Esophagus muscularis mucosa (tissue), 4 donors: ENCODE data around the gene SATB1. TPM values are rescaled to one million over a fixed set of nuclear protein-coding genes. Genes with fewer than 3 reads are reported as not detected.
"Not testable (repeated sequence)": the region's sequence is repeated elsewhere in the genome, so short reads cannot be mapped to it uniquely, and the experiment has no call there.

Experiments
- DNase-seq: peaks from one replicate; pipeline ENCODE4 v3.0.0-alpha.2; 2017; ENCODE audit errors: extremely low spot score
- H3K27ac ChIP-seq, 4 donors: fragments of 200-600 bp; sonication (generic); replicated peaks in 1 of 4; 1 replicate in 3 of 4; 2 replicates in 1 of 4; pipeline ENCODE4 v1.5.1; 2016 to 2019; ENCODE audit warnings: mild to moderate bottlenecking in 1 of 4
- H3K27me3 ChIP-seq, 4 donors: fragments of 200-600 bp; sonication (generic); one replicate each; pipeline versions ENCODE4 v1.5.1 to v1.6.0; 2016 to 2019
- H3K36me3 ChIP-seq, 4 donors: fragments of 200-600 bp; sonication (generic); one replicate each; pipeline ENCODE4 v1.5.1; 2016 to 2019
- H3K4me1 ChIP-seq, 4 donors: fragments of 200-600 bp; sonication (generic); one replicate each; pipeline ENCODE4 v1.5.1; 2016 to 2019
- H3K4me3 ChIP-seq, 4 donors: fragments of 200-600 bp; sonication (generic); 1 replicate in 2 of 4; 2 replicates in 2 of 4; pipeline ENCODE4 v1.5.1; 2016 to 2019; ENCODE audit warnings: mild to moderate bottlenecking in 4 of 4, moderate library complexity in 1 of 4
- H3K9me3 ChIP-seq, 4 donors: fragments of 200-600 bp; sonication (generic); 1 replicate in 3 of 4; 2 replicates in 1 of 4; pipeline ENCODE4 v1.5.1; 2016 to 2019
- CTCF ChIP-seq, 3 experiments: fragments of 200-600 bp in 2 of 3; fragments of 450-650 bp in 1 of 3; sonication (generic) in 2 of 3; IDR thresholded peaks; one replicate each; pipeline ENCODE4 v1.5.1; 2017 to 2019; ENCODE audit warnings: antibody characterized with exemption in 3 of 3, mild to moderate bottlenecking in 2 of 3, moderate library complexity in 1 of 3
- EP300 ChIP-seq: sonication (generic); formaldehyde crosslinking; IDR thresholded peaks from one replicate; pipeline ENCODE4 v1.6.1; 2017; ENCODE audit warnings: antibody characterized with exemption
- POLR2A ChIP-seq: fragments of 450-650 bp; IDR thresholded peaks from one replicate; pipeline ENCODE4 v1.6.1; 2017; ENCODE audit warnings: antibody characterized with exemption, moderate library complexity, mild to moderate bottlenecking, low read depth
- POLR2AphosphoS5 ChIP-seq, 2 donors: sonication (generic); formaldehyde crosslinking; IDR thresholded peaks; one replicate each; pipeline ENCODE4 v1.6.1; 2017; ENCODE audit warnings: antibody characterized with exemption in 2 of 2
- WGBS: methylation state at CpG from one replicate; pipeline ENCODE4 v1.1.5; 2018; 5-methylcytosine and 5-hydroxymethylcytosine counted together
- intact Hi-C: fragments of 100-400 bp; cut with DNase I; formaldehyde crosslinking; loops from one replicate; pipeline ENCODE4 v1.15.1; 2023
- total RNA-seq, 4 donors: library from RNA; depleted of rRNA; stranded (reverse); fragments of >200 nt; gene quantifications; one replicate each; pipeline versions ENCODE4 v1.1.0 to v1.2.1, GENCODE V29; 2016

SATB1 gene
- total RNA-seq, 4 donors from 2014 or later: 38.1 to 87.4 (median 57.1) TPM

- H3K9me3 ChIP-seq: no peaks in the 10 kb centered on the region
- H3K27me3 ChIP-seq: no peaks in the 10 kb centered on the region
- DNase-seq: no peak
- H3K27ac ChIP-seq: no peak overlapping the region
- TF ChIP-seq POLR2AphosphoS5 (IDR thresholded peaks at IDR 0.05): no peak
- no peak for TF ChIP-seq EP300
- no peak for TF ChIP-seq CTCF (IDR thresholded peaks at IDR 0.05)
- TF ChIP-seq POLR2A: no peak
- no peaks in the 10 kb centered on the region for H3K36me3 ChIP-seq
- no peak overlapping the region for H3K4me3 ChIP-seq
- H3K4me1 ChIP-seq: no peaks in the 10 kb centered on the region
- intact Hi-C loops: no loop called here
Observed at GRCh38 chr3:18334837-18335601, 90.1 kb downstream of the SATB1 start.

GRCh38 chr3:18330772-18331441, 94.2 kb downstream of the SATB1 start:
- H3K27me3 ChIP-seq, DNase-seq, H3K4me3 ChIP-seq, H3K36me3 ChIP-seq, H3K27ac ChIP-seq, intact Hi-C loops, H3K9me3 ChIP-seq, H3K4me1 ChIP-seq: not testable (repeated sequence)
- WGBS: 70% methylated on average over 18 of the region's 25 CpGs

DNA sequence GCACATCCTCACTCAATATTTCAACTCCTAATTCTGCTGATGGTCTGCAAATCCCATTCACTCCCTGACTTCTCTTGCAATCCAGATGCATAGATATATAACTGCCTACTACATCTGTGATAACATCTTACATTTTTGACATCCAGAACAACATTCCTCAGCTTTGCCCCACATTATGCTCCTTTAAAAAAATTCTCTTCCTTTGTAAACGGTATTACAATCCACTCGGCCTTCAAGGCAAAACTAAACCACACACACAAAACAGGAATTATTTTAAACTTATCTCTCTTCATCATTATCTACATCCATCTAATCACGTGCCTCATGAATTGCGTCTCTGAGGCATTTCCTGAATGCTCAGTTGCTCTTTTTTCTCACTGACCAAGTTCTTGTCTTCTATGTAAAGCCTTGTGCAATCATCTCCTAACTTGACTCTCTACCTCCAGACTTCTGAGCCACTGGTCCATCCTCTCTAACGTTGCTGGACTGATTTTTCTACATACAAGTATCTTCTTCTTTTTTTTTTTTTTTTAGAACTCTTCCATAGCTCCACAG, 117.0 kb downstream of the SATB1 start:
- Histone ChIP-seq H3K4me3 (no peak overlapping the region), H3K4me1 (no peaks in the 10 kb centered on the region), H3K27ac (no peak overlapping the region), H3K27me3 (no peaks in the 10 kb centered on the region), H3K36me3 (no peaks in the 10 kb centered on the region), H3K9me3 (no peaks in the 10 kb centered on the region)
- no peak for DNase-seq
- intact Hi-C loops: no loop called here
- TF ChIP-seq EP300 (no peak), POLR2AphosphoS5 (IDR thresholded peaks at IDR 0.05) (no peak), POLR2A (no peak), CTCF (IDR thresholded peaks at IDR 0.05) (no peak)
- 55% methylated on average over 5 of the region's 5 CpGs for WGBS

GRCh38 chr3:18307529-18307928, 117.6 kb downstream of the SATB1 start:
- Histone ChIP-seq H3K9me3 (no peaks in the 10 kb centered on the region), H3K27ac (no peak overlapping the region), H3K4me3 (no peak overlapping the region), H3K4me1 (no peaks in the 10 kb centered on the region), H3K27me3 (no peaks in the 10 kb centered on the region), H3K36me3 (no peaks in the 10 kb centered on the region)
- 89% methylated on average over 1 of the region's 1 CpG for WGBS
- TF ChIP-seq POLR2AphosphoS5 (IDR thresholded peaks at IDR 0.05) (no peak), CTCF (IDR thresholded peaks at IDR 0.05) (no peak), POLR2A (no peak), EP300 (no peak)
- intact Hi-C loops: no loop called here
- no peak for DNase-seq

DNA sequence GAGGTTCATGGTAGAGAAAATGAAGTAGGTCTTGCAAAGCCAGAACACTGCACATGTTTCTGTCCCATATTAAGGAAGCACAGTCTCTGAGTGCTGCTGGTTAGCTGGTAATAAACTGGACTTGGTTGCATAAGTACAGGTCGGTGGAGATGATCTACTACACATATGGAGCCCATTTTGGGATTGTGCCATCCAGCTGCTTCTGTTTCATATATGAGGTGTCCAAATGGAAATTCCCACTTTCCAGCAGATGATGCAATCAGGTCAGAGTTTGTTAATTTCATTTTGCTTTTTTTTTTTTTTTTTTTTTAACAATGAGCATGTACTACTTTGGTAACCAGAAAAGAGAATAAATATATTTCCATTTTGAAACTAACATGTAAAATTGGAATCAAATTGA, 122.6 kb downstream of the SATB1 start:
- no peak for DNase-seq
- intact Hi-C loops: no loop called here
- Histone ChIP-seq H3K36me3 (no peaks in the 10 kb centered on the region), H3K4me1 (no peaks in the 10 kb centered on the region), H3K9me3 (peaks cover 0 to 7% (median under 1%) of the 10 kb centered on the region in 4 donors), H3K27me3 (no peaks in the 10 kb centered on the region), H3K27ac (no peak overlapping the region), H3K4me3 (no peak overlapping the region)
- TF ChIP-seq POLR2AphosphoS5 (IDR thresholded peaks at IDR 0.05) (no peak), CTCF (IDR thresholded peaks at IDR 0.05) (no peak), EP300 (no peak), POLR2A (no peak)
- WGBS: 85% methylated on average over 1 of the region's 1 CpG
